Measurements from ENCODE around the gene DOCK2.

Gene DOCK2

GRCh38 chr5:169954786-169955185, 317.7 kb downstream of the DOCK2 start:
- Histone ChIP-seq H3K4me3 (ENCODE audit: low read depth, low read length) (no peak overlapping the region), H3K4me1 (ENCODE audit: control insufficient read depth, insufficient read depth, low read length) (no peaks in the 10 kb centered on the region), H3K27ac (ENCODE audit: extremely low read depth, low read depth, low read length) (no peak overlapping the region), H3K36me3 (ENCODE audit: control insufficient read depth in 2 of 2, insufficient read depth in 1 of 2, low read length in 2 of 2) (no peaks in the 10 kb centered on the region), H3K9me3 (ENCODE audit: control insufficient read depth, insufficient read depth, low read depth, low read length) (no peaks in the 10 kb centered on the region)
- ChIA-PET CTCF (interaction anchor here (0.6 to 1.0 kb wide), 2 partner anchors 26 to 117 kb away, joined by 3 read pairs; no protein-coding TSS in a partner anchor), POLR2A (no interaction called here)
- TF ChIP-seq ZNF19 (tag by site-specific recombination; IDR thresholded peaks at IDR 0.05; ENCODE audit: low read depth), result no peak
- TF ChIP-seq ZBTB1 (tag by site-specific recombination; IDR thresholded peaks at IDR 0.05), result no peak
- TF ChIP-seq ZNF830 (tag by site-specific recombination; IDR thresholded peaks at IDR 0.05; ENCODE audit: low read depth), result no peak
- no peak for TF ChIP-seq KLF10 (tag by site-specific recombination; IDR thresholded peaks at IDR 0.05)
- TF ChIP-seq ZNF664 (tag by site-specific recombination; IDR thresholded peaks at IDR 0.05), result no peak
- TF ChIP-seq ZNF626 (tag by site-specific recombination; IDR thresholded peaks at IDR 0.05), result no peak
- no peak for TF ChIP-seq ZNF623 (tag by site-specific recombination; IDR thresholded peaks at IDR 0.05)
- TF ChIP-seq HIC1 (tag by site-specific recombination; IDR thresholded peaks at IDR 0.05), result no peak
- no peak for TF ChIP-seq ZBTB26 (tag by site-specific recombination; optimal IDR thresholded peaks at IDR 0.05)
- TF ChIP-seq RBAK (tag by site-specific recombination; IDR thresholded peaks at IDR 0.05), result no peak
- no peak for TF ChIP-seq KLF1 (tag by site-specific recombination; IDR thresholded peaks at IDR 0.05)
- TF ChIP-seq ZNF423 (tag by site-specific recombination; IDR thresholded peaks at IDR 0.05), result no peak

GRCh38 chr5:169956126-169956525, 319.1 kb downstream of the DOCK2 start:
- no peak for TF ChIP-seq ZNF621 (tag by site-specific recombination; IDR thresholded peaks at IDR 0.05)
- H3K4me1 ChIP-seq (ENCODE audit: control insufficient read depth, insufficient read depth, low read length), result no peaks in the 10 kb centered on the region
- H3K9me3 ChIP-seq (ENCODE audit: control insufficient read depth, insufficient read depth, low read depth, low read length), result no peaks in the 10 kb centered on the region
- POLR2A ChIA-PET, result no interaction called here
- CTCF ChIA-PET, result no interaction called here
- H3K4me3 ChIP-seq (ENCODE audit: low read depth, low read length), result no peak overlapping the region
- H3K36me3 ChIP-seq (ENCODE audit: control insufficient read depth in 2 of 2, insufficient read depth in 1 of 2, low read length in 2 of 2), result no peaks in the 10 kb centered on the region
- H3K27ac ChIP-seq (ENCODE audit: extremely low read depth, low read depth, low read length), result no peak overlapping the region

- Histone ChIP-seq H3K4me1 (ENCODE audit: control insufficient read depth, insufficient read depth, low read length) (no peaks in the 10 kb centered on the region), H3K9me3 (ENCODE audit: control insufficient read depth, insufficient read depth, low read depth, low read length) (no peaks in the 10 kb centered on the region), H3K27ac (ENCODE audit: extremely low read depth, low read depth, low read length) (no peak overlapping the region), H3K36me3 (ENCODE audit: control insufficient read depth in 2 of 2, insufficient read depth in 1 of 2, low read length in 2 of 2) (no peaks in the 10 kb centered on the region), H3K4me3 (ENCODE audit: low read depth, low read length) (no peak overlapping the region)
- ChIA-PET POLR2A (no interaction called here), CTCF (interaction anchor here (1.0 kb wide), 1 partner anchor 114 kb away, joined by 3 read pairs; no protein-coding TSS in a partner anchor)
- TF ChIP-seq ELK4 (IDR thresholded peaks at IDR 0.05; ENCODE audit: borderline replicate concordance, low read depth, low read length), result no peak
- TF ChIP-seq ZNF398 (tag by site-specific recombination; IDR thresholded peaks at IDR 0.05), result no peak
- no peak for TF ChIP-seq FEZF1 (tag by site-specific recombination; IDR thresholded peaks at IDR 0.05)
- no peak for TF ChIP-seq ZNF776 (tag by site-specific recombination; IDR thresholded peaks at IDR 0.05; ENCODE audit: borderline replicate concordance)
- no peak for TF ChIP-seq ZNF26 (tag by site-specific recombination; IDR thresholded peaks at IDR 0.05)
- TF ChIP-seq KLF9 (tag by site-specific recombination; IDR thresholded peaks at IDR 0.05; ENCODE audit: low read depth), result no peak
- TF ChIP-seq YY2 (tag by site-specific recombination; IDR thresholded peaks at IDR 0.05), result no peak
- no peak for TF ChIP-seq ZNF792 (tag by site-specific recombination; IDR thresholded peaks at IDR 0.05)
- no peak for TF ChIP-seq ZFP41 (tag by site-specific recombination; IDR thresholded peaks at IDR 0.05; ENCODE audit: borderline replicate concordance)
- no peak for TF ChIP-seq ZNF341 (tag by site-specific recombination; IDR thresholded peaks at IDR 0.05; ENCODE audit: low read depth)
- TF ChIP-seq ZNF610 (tag by site-specific recombination; IDR thresholded peaks at IDR 0.05; ENCODE audit: borderline replicate concordance), result no peak
- no peak for TF ChIP-seq SALL2 (tag by site-specific recombination; IDR thresholded peaks at IDR 0.05; ENCODE audit: borderline replicate concordance)
These were observed 319.7 kb downstream of the DOCK2 start for GRCh38 chr5:169956756-169957155.

Measured in HEK293 (cell line).